ENCODE measurements around the gene PRPH2. TPM values are rescaled to one million over a fixed set of nuclear protein-coding genes. Genes with fewer than 3 reads are reported as not detected.

Gene PRPH2
- total and polyA plus RNA-seq, 2 of the 13 experiments (the other 11 are each of a cell fraction or from before 2014, with no cell fraction given) = 0.03 to 0.04 TPM

DNA sequence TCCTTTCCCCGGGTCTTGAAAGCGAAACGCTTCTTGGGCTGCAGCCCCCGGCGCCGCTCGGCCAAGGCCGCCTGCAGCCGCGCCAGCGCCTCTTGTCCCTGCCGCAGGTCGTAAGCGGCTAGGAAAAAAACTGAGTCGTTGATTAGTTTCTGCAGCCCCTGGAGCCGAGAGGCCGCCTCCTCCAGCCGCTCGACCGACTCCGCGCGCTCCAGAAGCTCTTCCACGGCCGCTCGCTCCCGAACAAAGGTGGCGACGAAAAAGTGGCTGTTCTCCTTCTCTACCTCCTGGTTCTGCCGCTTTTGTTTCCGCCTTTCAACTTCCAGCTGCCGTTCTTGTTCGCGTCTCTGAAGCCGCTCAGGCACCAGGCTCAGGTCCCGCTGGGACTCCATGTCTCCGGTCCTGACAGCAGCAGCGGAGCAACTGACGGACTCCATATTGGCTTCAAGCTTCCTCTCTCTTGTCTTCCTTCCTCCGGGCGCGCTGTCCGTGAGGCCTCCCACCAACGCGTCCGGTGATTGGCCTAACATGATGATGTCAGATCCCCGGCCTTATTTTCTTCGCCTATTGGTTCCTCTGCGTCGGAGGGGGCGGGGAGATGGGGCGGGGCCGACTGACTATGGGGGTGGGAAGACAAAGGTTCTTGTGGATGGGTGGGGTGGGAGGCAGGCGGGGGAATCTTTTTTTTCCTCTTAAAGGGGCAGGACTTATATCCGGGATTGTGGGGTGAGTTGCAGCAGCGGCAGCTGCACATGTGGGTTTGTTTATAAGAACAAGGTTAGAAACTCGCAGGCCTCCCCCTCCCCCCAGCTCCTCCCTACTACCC is 23.5 kb upstream of the PRPH2 start, which contains the start of gene TBCC (continued):
- TF ChIP-seq, protein P1, sequence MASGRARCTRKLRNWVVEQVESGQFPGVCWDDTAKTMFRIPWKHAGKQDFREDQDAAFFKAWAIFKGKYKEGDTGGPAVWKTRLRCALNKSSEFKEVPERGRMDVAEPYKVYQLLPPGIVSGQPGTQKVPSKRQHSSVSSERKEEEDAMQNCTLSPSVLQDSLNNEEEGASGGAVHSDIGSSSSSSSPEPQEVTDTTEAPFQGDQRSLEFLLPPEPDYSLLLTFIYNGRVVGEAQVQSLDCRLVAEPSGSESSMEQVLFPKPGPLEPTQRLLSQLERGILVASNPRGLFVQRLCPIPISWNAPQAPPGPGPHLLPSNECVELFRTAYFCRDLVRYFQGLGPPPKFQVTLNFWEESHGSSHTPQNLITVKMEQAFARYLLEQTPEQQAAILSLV (CRISPR knock-in tag; IDR thresholded peaks at IDR 0.05; ENCODE audit: borderline replicate concordance) = no peak
- TF ChIP-seq HDAC2 (CRISPR knock-in tag; IDR thresholded peaks at IDR 0.05) (peak; percentile 64; the same call in 1 of the 2 replicates), NR2F6 (IDR thresholded peaks at IDR 0.05) (no peak), NR2F6 (CRISPR knock-in tag; IDR thresholded peaks at IDR 0.05) (peak; percentile 6; the same call in 1 of the 2 replicates), ZNF709 (CRISPR knock-in tag; IDR thresholded peaks at IDR 0.05) (no peak), FLYWCH1 (CRISPR knock-in tag; IDR thresholded peaks at IDR 0.05) (0 out of 2 replicates have a peak, but pooled peaks have one; percentile 66), NRL (CRISPR knock-in tag; IDR thresholded peaks at IDR 0.05; ENCODE audit: borderline replicate concordance) (no peak; the same call in 1 of the 2 replicates), ZNF205 (CRISPR knock-in tag; IDR thresholded peaks at IDR 0.05) (0 out of 2 replicates have a peak, but pooled peaks have one; percentile 40), DR1 (CRISPR knock-in tag; IDR thresholded peaks at IDR 0.05) (peak; percentile 72)
- TF ChIP-seq, protein P2, sequence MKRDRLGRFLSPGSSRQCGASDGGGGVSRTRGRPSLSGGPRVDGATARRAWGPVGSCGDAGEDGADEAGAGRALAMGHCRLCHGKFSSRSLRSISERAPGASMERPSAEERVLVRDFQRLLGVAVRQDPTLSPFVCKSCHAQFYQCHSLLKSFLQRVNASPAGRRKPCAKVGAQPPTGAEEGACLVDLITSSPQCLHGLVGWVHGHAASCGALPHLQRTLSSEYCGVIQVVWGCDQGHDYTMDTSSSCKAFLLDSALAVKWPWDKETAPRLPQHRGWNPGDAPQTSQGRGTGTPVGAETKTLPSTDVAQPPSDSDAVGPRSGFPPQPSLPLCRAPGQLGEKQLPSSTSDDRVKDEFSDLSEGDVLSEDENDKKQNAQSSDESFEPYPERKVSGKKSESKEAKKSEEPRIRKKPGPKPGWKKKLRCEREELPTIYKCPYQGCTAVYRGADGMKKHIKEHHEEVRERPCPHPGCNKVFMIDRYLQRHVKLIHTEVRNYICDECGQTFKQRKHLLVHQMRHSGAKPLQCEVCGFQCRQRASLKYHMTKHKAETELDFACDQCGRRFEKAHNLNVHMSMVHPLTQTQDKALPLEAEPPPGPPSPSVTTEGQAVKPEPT (CRISPR knock-in tag; IDR thresholded peaks at IDR 0.05; ENCODE audit: low read depth) = no peak
- TF ChIP-seq, protein P3, sequence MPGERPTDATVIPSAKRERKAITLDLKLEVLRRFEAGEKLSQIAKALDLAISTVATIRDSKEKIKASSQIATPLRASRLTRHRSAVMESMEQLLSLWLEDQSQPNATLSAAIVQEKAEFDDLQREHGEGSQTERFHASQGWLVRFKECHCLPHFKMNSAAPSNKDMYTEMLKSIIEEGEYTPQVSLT (CRISPR knock-in tag; IDR thresholded peaks at IDR 0.05; ENCODE audit: borderline replicate concordance, low read depth) = no peak
- TF ChIP-seq, protein P4, sequence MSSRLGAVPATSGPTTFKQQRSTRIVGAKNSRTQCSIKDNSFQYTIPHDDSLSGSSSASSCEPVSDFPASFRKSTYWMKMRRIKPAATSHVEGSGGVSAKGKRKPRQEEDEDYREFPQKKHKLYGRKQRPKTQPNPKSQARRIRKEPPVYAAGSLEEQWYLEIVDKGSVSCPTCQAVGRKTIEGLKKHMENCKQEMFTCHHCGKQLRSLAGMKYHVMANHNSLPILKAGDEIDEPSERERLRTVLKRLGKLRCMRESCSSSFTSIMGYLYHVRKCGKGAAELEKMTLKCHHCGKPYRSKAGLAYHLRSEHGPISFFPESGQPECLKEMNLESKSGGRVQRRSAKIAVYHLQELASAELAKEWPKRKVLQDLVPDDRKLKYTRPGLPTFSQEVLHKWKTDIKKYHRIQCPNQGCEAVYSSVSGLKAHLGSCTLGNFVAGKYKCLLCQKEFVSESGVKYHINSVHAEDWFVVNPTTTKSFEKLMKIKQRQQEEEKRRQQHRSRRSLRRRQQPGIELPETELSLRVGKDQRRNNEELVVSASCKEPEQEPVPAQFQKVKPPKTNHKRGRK (CRISPR knock-in tag; IDR thresholded peaks at IDR 0.05) = no peak
- TF ChIP-seq, protein P5, sequence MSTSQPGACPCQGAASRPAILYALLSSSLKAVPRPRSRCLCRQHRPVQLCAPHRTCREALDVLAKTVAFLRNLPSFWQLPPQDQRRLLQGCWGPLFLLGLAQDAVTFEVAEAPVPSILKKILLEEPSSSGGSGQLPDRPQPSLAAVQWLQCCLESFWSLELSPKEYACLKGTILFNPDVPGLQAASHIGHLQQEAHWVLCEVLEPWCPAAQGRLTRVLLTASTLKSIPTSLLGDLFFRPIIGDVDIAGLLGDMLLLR (CRISPR knock-in tag; IDR thresholded peaks at IDR 0.05) = no peak
- TF ChIP-seq, protein P6, sequence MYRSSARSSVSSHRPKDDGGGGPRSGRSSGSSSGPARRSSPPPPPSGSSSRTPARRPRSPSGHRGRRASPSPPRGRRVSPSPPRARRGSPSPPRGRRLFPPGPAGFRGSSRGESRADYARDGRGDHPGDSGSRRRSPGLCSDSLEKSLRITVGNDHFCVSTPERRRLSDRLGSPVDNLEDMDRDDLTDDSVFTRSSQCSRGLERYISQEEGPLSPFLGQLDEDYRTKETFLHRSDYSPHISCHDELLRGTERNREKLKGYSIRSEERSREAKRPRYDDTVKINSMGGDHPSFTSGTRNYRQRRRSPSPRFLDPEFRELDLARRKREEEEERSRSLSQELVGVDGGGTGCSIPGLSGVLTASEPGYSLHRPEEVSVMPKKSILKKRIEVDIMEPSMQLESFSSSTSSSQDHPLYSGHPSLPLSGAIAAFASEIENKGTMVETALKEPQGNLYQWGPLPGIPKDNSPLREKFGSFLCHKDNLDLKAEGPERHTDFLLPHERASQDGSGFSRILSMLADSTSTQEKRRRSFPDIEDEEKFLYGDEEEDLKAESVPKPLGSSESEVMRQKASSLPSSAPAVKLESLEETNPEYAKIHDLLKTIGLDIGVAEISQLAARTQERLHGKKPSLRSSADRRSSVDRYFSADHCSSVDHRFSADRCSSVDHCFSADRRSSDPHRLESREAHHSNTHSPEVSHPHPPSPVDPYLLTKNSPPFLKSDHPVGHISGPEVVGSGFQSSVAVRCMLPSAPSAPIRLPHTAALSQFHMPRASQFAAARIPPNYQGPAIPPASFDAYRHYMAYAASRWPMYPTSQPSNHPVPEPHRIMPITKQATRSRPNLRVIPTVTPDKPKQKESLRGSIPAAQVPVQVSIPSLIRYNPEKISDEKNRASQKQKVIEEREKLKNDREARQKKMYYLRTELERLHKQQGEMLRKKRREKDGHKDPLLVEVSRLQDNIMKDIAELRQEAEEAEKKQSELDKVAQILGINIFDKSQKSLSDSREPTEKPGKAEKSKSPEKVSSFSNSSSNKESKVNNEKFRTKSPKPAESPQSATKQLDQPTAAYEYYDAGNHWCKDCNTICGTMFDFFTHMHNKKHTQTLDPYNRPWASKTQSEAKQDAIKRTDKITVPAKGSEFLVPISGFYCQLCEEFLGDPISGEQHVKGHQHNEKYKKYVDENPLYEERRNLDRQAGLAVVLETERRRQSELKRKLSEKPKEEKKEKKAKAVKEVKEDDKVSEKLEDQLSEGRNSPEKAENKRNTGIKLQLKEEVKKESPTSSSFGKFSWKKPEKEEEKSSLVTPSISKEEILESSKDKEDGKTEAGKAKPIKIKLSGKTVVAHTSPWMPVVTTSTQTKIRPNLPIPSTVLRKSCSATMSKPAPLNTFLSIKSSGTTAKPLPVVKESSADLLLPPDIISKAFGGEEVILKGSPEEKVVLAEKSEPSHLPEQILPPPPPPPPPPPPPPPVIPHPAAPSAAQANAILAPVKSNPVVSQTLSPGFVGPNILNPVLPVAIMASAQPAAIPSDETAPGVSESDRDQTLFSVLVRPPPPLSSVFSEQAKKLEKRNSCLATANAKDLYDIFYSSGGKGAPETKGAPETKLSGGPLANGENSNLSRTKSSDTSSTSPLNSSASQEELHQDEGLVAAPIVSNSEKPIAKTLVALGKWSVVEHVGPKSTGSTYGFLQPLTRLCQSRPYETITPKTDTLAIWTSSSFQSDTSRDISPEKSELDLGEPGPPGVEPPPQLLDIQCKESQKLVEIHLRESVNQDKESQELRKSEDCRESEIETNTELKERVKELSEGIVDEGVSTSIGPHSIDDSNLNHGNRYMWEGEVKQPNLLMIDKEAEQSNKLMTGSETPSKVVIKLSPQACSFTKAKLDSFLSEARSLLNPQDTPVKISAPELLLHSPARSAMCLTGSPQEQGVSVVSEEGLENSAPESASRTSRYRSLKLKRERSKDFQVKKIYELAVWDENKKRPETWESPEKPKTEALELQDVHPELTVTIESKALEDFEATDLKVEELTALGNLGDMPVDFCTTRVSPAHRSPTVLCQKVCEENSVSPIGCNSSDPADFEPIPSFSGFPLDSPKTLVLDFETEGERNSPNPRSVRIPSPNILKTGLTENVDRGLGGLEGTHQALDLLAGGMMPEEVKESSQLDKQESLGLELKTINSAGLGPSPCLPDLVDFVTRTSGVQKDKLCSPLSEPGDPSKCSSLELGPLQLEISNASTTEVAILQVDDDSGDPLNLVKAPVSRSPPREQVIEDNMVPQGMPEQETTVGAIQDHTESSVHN (CRISPR knock-in tag; IDR thresholded peaks at IDR 0.05) = 0 out of 2 replicates have a peak, but pooled peaks have one; percentile 65
